Activated CD8-positive, alpha-beta memory T cell treated with anti-CD3 and anti-CD28 coated beads, Interleukin-2, amount 50 U/mL, for 4 hours (primary cell): Measurements from ENCODE around the gene SLC4A8.

Experiments used
- DNase-seq: peaks from one replicate; pipeline ENCODE4 v3.0.0-alpha.2; 2020

The SLC4A8 gene

GRCh38 chr12:51528852-51529650 lies 104.4 kb downstream of the SLC4A8 start:
- no peak for DNase-seq

DNA sequence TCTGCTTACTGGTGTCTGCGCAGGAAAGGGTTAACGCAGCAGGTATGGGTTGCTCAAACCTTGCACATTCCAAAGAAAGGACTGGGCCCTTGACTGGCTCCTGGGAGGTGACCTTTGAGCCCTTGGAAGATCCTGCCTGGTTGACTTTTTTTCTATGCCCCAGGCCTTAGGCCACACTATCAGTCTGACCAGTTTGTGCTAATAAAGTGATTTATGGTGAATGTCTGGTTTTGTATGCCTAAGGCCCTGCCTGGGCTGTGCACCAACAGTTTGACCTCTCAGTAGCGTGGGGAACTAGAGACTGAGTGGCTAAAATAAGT lies 105.0 kb downstream of the SLC4A8 start:
- DNase-seq, result no peak

DNA sequence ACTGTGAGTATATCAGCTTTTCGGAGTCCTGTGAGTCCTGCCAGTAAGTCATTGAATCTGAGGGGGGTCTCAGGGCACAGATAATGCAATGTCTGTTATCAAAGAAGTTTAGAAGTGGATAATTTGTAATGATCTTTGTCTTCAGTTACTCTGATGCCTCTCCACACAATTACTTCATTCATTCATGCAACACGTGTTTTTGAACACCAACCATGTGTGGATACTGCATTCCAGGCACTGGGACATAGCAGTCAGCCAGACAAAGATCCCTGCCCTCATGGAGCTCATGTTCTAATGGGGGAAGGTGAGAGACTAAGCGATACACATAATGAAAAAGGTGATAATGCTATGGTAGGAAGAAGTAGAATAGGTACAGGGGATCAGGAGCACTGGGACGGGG lies 105.6 kb downstream of the SLC4A8 start:
- no peak for DNase-seq

GRCh38 chr12:51531284-51531977 lies 106.8 kb downstream of the SLC4A8 start:
- no peak for DNase-seq

GRCh38 chr12:51531978-51532497 lies 107.4 kb downstream of the SLC4A8 start:
- DNase-seq, result peak; percentile 78

DNA sequence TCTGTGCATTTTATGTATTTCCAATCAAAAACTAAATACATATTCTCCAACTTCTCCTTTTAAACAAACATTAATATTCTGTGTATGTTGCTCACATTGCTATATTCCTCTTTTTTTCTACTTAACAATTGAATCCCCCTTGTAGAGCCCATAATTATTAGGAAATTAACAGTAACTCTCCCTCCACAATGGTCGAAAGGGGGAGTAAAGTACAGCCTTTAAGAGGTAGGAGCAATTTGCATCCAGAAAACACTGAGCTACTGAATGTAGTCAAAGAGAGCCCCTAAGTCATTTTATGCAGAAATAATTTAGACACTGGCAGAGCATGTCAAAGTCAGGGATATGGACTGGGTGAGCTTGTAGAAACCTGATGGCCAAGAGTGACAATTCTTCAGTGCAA lies 109.2 kb downstream of the SLC4A8 start:
- DNase-seq, result no peak

- DNase-seq, result no peak
These were observed 109.8 kb downstream of the SLC4A8 start for GRCh38 chr12:51534216-51535074.

DNA sequence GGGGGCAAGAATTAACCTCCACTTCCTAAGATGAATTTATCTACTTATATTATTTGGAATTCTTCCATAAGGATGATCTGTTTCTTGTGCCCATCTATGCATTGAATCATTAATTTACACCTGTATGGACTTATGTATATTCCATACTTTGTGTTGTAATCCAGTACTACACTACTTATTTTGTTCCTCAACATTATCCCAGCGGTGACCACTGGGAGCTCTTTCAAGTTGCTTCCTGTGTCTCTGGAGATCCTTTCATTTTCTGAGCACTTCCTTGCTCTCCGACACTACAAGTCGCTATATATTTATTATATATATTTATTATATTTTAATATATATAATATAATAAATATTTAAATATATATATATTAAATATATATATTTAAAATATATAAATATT lies 111.5 kb downstream of the SLC4A8 start:
- no peak for DNase-seq

DNA sequence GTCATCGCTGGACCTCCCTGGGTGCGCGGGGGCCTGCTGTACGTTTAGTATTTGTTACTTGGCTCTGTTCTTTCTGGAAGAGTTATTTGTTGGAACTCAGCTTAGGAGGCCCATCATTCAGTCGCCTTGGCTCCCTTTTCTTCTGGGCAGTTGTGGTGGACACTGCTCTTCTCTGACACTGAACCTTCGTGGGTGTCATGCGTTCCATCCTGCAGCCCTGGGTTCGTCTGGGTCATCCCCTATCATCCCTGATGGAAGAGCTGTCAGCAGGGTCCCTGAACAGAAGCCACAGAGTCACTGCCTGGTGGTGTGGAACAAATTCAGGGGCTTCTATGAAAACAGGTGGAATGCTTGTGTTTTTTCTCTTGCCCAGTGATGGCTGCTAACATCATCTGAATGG lies 113.5 kb downstream of the SLC4A8 start:
- DNase-seq, result no peak

DNA sequence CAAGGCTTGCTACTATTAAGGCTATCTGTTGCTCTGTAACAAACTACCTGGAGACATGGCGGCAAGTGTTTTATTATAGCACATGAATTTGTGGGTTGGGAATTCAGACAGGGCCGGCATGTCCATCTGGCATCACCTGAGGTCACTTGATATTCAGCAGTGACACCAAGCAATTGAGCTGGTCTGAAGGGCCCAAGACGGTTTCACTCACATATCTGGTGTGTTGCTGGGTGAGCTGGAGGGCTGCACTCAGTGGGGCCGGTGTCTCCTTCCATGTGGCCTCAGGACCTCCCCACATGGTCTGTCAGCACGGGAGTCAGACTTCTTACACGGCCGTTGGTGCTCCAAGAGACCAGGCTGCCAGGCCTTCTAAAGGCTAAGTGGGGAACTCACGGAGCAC lies 114.0 kb downstream of the SLC4A8 start:
- no peak for DNase-seq

DNA sequence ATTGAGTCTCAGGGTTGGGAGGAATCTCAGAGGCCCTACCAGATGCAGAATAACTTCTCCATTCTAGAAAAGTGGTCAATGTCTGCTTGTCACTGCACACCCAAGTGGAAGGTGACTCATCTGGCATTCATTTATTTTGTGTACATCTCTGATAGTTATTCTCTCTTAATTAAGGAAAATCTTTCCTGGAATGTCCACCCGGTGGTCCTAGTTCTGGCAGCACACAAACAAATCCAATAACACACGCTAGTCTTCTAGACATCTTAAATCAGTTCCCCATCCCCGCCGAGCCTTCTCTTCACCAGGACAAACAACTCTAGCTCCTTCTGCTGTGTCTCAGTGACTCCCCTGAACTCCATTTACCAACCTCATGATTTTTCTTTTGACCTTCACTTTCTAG lies 116.4 kb downstream of the SLC4A8 start:
- DNase-seq, result no peak

GRCh38 chr12:51546097-51546496 lies 121.5 kb downstream of the SLC4A8 start:
- no peak for DNase-seq

DNA sequence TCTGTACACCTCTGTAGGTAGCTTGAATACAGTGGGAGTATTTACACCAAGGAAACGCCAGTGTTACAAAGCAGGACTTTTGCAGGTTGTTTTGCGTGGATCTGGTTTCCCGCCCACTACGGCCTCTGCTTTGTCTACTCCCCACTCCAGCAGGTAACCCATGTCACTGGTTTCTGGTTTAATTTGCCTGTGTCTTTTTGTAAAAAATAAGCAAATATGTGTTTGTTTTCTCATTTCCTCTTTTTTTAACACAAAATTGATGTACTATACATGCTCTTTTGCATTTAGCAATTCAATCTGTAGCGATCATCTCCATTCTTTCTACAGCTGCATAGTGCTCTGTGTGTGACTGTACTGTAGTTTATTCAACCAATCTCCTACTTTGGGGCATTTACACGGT lies 123.0 kb downstream of the SLC4A8 start:
- no peak for DNase-seq

DNA sequence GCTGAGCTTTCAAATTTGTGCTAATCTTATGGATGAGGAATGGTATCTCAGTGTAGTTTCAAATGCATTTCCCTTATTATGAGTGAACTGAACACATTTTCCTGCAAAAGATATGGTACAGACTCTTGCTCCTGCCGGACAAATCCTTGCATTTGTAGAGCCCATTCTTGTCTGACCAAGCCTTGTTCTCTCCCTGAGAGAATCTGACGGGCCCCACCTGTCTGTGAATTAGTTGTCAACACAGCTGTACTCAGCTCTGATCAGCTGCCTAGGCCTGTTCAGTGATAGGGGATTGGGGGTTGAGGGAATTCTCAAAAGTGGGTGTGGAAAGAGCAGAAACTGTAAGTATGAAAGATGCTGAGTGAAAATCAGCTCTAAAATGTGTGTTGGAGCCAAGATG lies 123.6 kb downstream of the SLC4A8 start:
- DNase-seq, result no peak

GRCh38 chr12:51549637-51550036 lies 125.0 kb downstream of the SLC4A8 start:
- no peak for DNase-seq
